ENCODE results near the gene TIGD6. TPM values are rescaled to one million over a fixed set of nuclear protein-coding genes. Genes with fewer than 3 reads are reported as not detected.

Gene TIGD6
- total and polyA plus RNA-seq, 9 of the 15 experiments (the other 6 are each of a cell fraction or from before 2014, with no cell fraction given): 1.8 to 6.3 (median 3.9) TPM

GRCh38 chr5:149960272-149961185 lies 39.9 kb downstream of the TIGD6 start, which contains the start of gene SLC26A2 (continued):
- TF ChIP-seq MLLT1 (IDR thresholded peaks at IDR 0.05) (peak; percentile 13 to 69; a peak in 1 of 4 replicates), SRF (CRISPR knock-in tag; IDR thresholded peaks at IDR 0.05) (0 out of 4 replicates have a peak, but pooled peaks of 1 of the 2 experiments have one; percentile 14), POLR2H (tag; IDR thresholded peaks at IDR 0.05; ENCODE audit: low read depth) (peak; percentile 96), ZNF384 (IDR thresholded peaks at IDR 0.05; ENCODE audit: low read depth, low read length) (no peak), ZNF668 (CRISPR knock-in tag; IDR thresholded peaks at IDR 0.05) (0 out of 2 replicates have a peak, but pooled peaks have one; percentile 46), SUPT5H (IDR thresholded peaks at IDR 0.05) (peak; percentile 89), PREB (CRISPR knock-in tag; IDR thresholded peaks at IDR 0.05) (no peak), RBBP5 (IDR thresholded peaks at IDR 0.05; ENCODE audit: borderline replicate concordance, insufficient read depth, low read length, poor library complexity, severe bottlenecking) (peak; percentile 81), E2F6 (IDR thresholded peaks at IDR 0.05; ENCODE audit: borderline replicate concordance in 1 of 2, extremely low read depth in 1 of 2, insufficient read depth in 1 of 2, insufficient read length in 1 of 2, low read depth in 1 of 2, low read length in 1 of 2, poor library complexity in 1 of 2, severe bottlenecking in 1 of 2) (peak; percentile 64 to 88), TOE1 (IDR thresholded peaks at IDR 0.05; ENCODE audit: borderline replicate concordance) (peak; percentile 97), TOE1 (CRISPR knock-in tag; IDR thresholded peaks at IDR 0.05; ENCODE audit: borderline replicate concordance, low read depth) (no peak), NEUROD1 (IDR thresholded peaks at IDR 0.05; ENCODE audit: borderline replicate concordance, low read depth, low read length, partially characterized antibody) (peak; percentile 92), GMEB1 (CRISPR knock-in tag; IDR thresholded peaks at IDR 0.05) (peak; percentile 44; the same call in 1 of the 2 replicates), TFE3 (CRISPR knock-in tag; IDR thresholded peaks at IDR 0.05) (peak; percentile 98), MYC (IDR thresholded peaks at IDR 0.05; ENCODE audit: low read depth, low read length) (peak; percentile 75; the same call in 1 of the 2 replicates), MYC (CRISPR knock-in tag; IDR thresholded peaks at IDR 0.05; ENCODE audit: borderline replicate concordance, low read depth) (peak; percentile 59; the same call in 1 of the 2 replicates), MAZ (CRISPR knock-in tag; conservative IDR thresholded peaks at IDR 0.05 in 1 of 2, IDR thresholded peaks at IDR 0.05 in 1 of 2) (peak; percentile 42 to 70; a peak in 3 of 4 replicates)
